Panc1 (cell line): ENCODE measurements around the gene OR7G1. TPM values are rescaled to one million over a fixed set of nuclear protein-coding genes. Genes with fewer than 3 reads are reported as not detected.

ENCODE experiments used
- ATAC-seq: fragments of 200-7000 bp; cut with Tn5 transposase; 2 replicates; pipeline ENCODE4 v1.9.1; 2020; ENCODE audit warnings: mild to moderate bottlenecking, moderate library complexity
- BruUV-seq: library from RNA; stranded (reverse); fragments of 400-500 nt; replicated peaks from 2 replicates; lab custom pipeline; 2021; lab: Mats Ljungman, UMichigan
- CTCF ChIA-PET: fragments of 300-600 bp; sonication (Branson Sonifier 250); formaldehyde crosslinking; loops from one replicate; lab custom pipeline; 2022; ENCODE audit warnings: antibody characterized with exemption; lab: Charles Lee
- POLR2A ChIA-PET: fragments of 300-600 bp; sonication (Branson Sonifier 250); formaldehyde crosslinking; loops from one replicate; lab custom pipeline; 2022; ENCODE audit warnings: antibody characterized with exemption; lab: Charles Lee
- DNase-seq: peaks from one replicate; pipeline ENCODE4 v3.0.0-alpha.2; 2010; ENCODE audit warnings: low read depth, low spot score
- H3K27ac ChIP-seq: 2 replicates; pipeline ENCODE4 v1.5.1; 2011; ENCODE audit warnings: mild to moderate bottlenecking, low read length, inconsistent platforms
- H3K27me3 ChIP-seq: fragments of 200-500 bp; sonication (Bioruptor generic); 2 replicates; pipeline ENCODE4 v1.6.0; 2014; ENCODE audit warnings: low read length, inconsistent platforms; ENCODE audit not compliant: control insufficient read depth, insufficient read depth
- H3K36me3 ChIP-seq: fragments of 200-500 bp; sonication (Bioruptor generic); 2 replicates; pipeline ENCODE4 v1.5.1; 2014; ENCODE audit warnings: inconsistent platforms, mild to moderate bottlenecking, low read length, moderate library complexity; ENCODE audit not compliant: control insufficient read depth, insufficient read depth
- H3K4me1 ChIP-seq: 2 replicates; pipeline ENCODE4 v1.5.1; 2011; ENCODE audit warnings: inconsistent platforms, mild to moderate bottlenecking, low read length, moderate library complexity; ENCODE audit not compliant: control insufficient read depth, insufficient read depth
- H3K4me3 ChIP-seq, 2 experiments: 2 replicates each; pipeline ENCODE4 v1.5.1; 2011 to 2012; ENCODE audit warnings: low read depth in 2 of 2, low read length in 2 of 2, mild to moderate bottlenecking in 2 of 2, inconsistent platforms in 1 of 2, moderate library complexity in 1 of 2
- H3K9me3 ChIP-seq: fragments of 200-500 bp; sonication (Bioruptor generic); 2 replicates; pipeline ENCODE4 v1.5.1; 2014; ENCODE audit warnings: low read depth, mild to moderate bottlenecking, inconsistent platforms, low read length, moderate library complexity; ENCODE audit not compliant: control insufficient read depth, insufficient read depth
- CTCF ChIP-seq: fragments of 450-650 bp; IDR thresholded peaks from 2 replicates; pipeline ENCODE4 v1.5.1; 2017; ENCODE audit warnings: mild to moderate bottlenecking
- POLR2AphosphoS5 ChIP-seq: IDR thresholded peaks from 2 replicates; pipeline ENCODE4 v1.6.1; 2012; ENCODE audit warnings: mild to moderate bottlenecking, low read depth, low read length, moderate library complexity
- REST ChIP-seq, 2 experiments: IDR thresholded peaks; 2 replicates each; pipeline ENCODE4 v1.6.1; 2011 to 2012; ENCODE audit warnings: low read depth in 2 of 2, control low read depth in 1 of 2, low read length in 1 of 2, mild to moderate bottlenecking in 1 of 2, moderate library complexity in 1 of 2; ENCODE audit not compliant: insufficient read depth in 1 of 2
- SIN3A ChIP-seq: IDR thresholded peaks from 2 replicates; pipeline ENCODE4 v1.6.1; 2012; ENCODE audit warnings: low read depth, mild to moderate bottlenecking, low read length, moderate library complexity, borderline replicate concordance; ENCODE audit not compliant: insufficient read depth
- TCF7L2 ChIP-seq: IDR thresholded peaks from 2 replicates; pipeline ENCODE4 v1.6.1; 2011; ENCODE audit warnings: mild to moderate bottlenecking, low read depth, low read length, inconsistent platforms
- in situ Hi-C: cut with HindIII; loops from 2 replicates; pipeline ENCODE4 v1.10.0; 2016; ENCODE audit warnings: low sequenced_read_pairs, low pct_unique_long_range_greater_than_20kb
- intact Hi-C: fragments of 100-400 bp; cut with micrococcal nuclease; formaldehyde crosslinking; loops from one replicate; pipeline ENCODE4 v1.10.0; 2022; ENCODE audit not compliant: unreplicated experiment
- total RNA-seq: library from RNA; stranded (reverse); gene quantifications from one replicate; pipeline ENCODE4 v1.2.1, GENCODE V29; 2021; ENCODE audit not compliant: unreplicated experiment

OR7G1 gene
- total RNA-seq, 1 experiment from 2014 or later, result not detected

- CTCF ChIA-PET, result no interaction called here
- intact Hi-C loops, result no loop called here
- no peaks in the 10 kb centered on the region for H3K4me1 ChIP-seq
- H3K4me3 ChIP-seq, result no peak overlapping the region
- no peaks in the 10 kb centered on the region for H3K27me3 ChIP-seq
- BruUV-seq, result no TSS peak
- H3K27ac ChIP-seq, result no peak overlapping the region
- no peak for TF ChIP-seq CTCF
- no peak for TF ChIP-seq TCF7L2
- no peak for TF ChIP-seq REST (IDR thresholded peaks at IDR 0.05; ENCODE audit: insufficient read depth in 1 of 2, low read depth in 2 of 2, low read length in 1 of 2)
- in situ Hi-C loops, result no loop called here
- ATAC-seq (no peak), DNase-seq (no peak)
- POLR2A ChIA-PET, result no interaction called here
- no peaks in the 10 kb centered on the region for H3K36me3 ChIP-seq
- peaks cover 46% of the 10 kb centered on the region; the same call in 1 of the 2 replicates for H3K9me3 ChIP-seq
Measured at GRCh38 chr19:9151367-9151766, 35.8 kb upstream of the OR7G1 start.

- in situ Hi-C loops, result no loop called here
- peaks cover 47% of the 10 kb centered on the region; the same call in 1 of the 2 replicates for H3K9me3 ChIP-seq
- H3K4me3 ChIP-seq, result no peak overlapping the region
- no peak overlapping the region for H3K27ac ChIP-seq
- BruUV-seq, result no TSS peak
- ChIA-PET CTCF (no interaction called here), POLR2A (no interaction called here)
- H3K36me3 ChIP-seq, result no peaks in the 10 kb centered on the region
- no peak for ATAC-seq
- intact Hi-C loops, result no loop called here
- H3K27me3 ChIP-seq, result no peaks in the 10 kb centered on the region
- DNase-seq, result no peak
- H3K4me1 ChIP-seq, result no peaks in the 10 kb centered on the region
- TF ChIP-seq POLR2AphosphoS5 (no peak), REST (IDR thresholded peaks at IDR 0.05; ENCODE audit: insufficient read depth in 1 of 2, low read depth in 2 of 2, low read length in 1 of 2) (no peak), CTCF (no peak), TCF7L2 (no peak), SIN3A (no peak)
Measured at GRCh38 chr19:9150650-9151049, 35.1 kb upstream of the OR7G1 start.
